GM21360 (cell line): Measurements from ENCODE around the gene CERS6.
A peak's percentile ranks its signal among the peaks of the same experiment; 100 is the strongest.
"Not testable (repeated sequence)": the region's sequence is repeated elsewhere in the genome, so short reads cannot be mapped to it uniquely, and the experiment has no call there.

Source experiments
- ATAC-seq: cut with Tn5 transposase; IDR thresholded peaks from one replicate; pipeline ENCODE4 v1.9.1; 2021; ENCODE audit warnings: mild to moderate bottlenecking, moderate library complexity; ENCODE audit not compliant: unreplicated experiment

The CERS6 gene

GRCh38 chr2:168495524-168495923, 39.5 kb downstream of the CERS6 start:
- ATAC-seq, result peak; percentile 84

GRCh38 chr2:168496906-168497305, 40.8 kb downstream of the CERS6 start:
- no peak for ATAC-seq

GRCh38 chr2:168499500-168499899, 43.4 kb downstream of the CERS6 start:
- no peak for ATAC-seq

- no peak for ATAC-seq
Observed at GRCh38 chr2:168500516-168500915, 44.4 kb downstream of the CERS6 start.

- no peak for ATAC-seq
Observed at GRCh38 chr2:168501466-168502065, 45.5 kb downstream of the CERS6 start.

GRCh38 chr2:168502852-168503251, 46.8 kb downstream of the CERS6 start:
- not testable (repeated sequence) for ATAC-seq

- ATAC-seq, result no peak
Observed at GRCh38 chr2:168503901-168504300, 47.8 kb downstream of the CERS6 start.

GRCh38 chr2:168504323-168504722, 48.3 kb downstream of the CERS6 start:
- ATAC-seq, result no peak

- no peak for ATAC-seq
Observed at GRCh38 chr2:168510125-168510756, 54.2 kb downstream of the CERS6 start.

GRCh38 chr2:168514692-168515091, 58.6 kb downstream of the CERS6 start:
- no peak for ATAC-seq

- no peak for ATAC-seq
Observed at GRCh38 chr2:168515502-168515901, 59.4 kb downstream of the CERS6 start.

GRCh38 chr2:168517816-168518215, 61.7 kb downstream of the CERS6 start:
- no peak for ATAC-seq

GRCh38 chr2:168518555-168519066, 62.5 kb downstream of the CERS6 start:
- peak; percentile 47 for ATAC-seq

- ATAC-seq, result no peak
Observed at GRCh38 chr2:168519534-168520308, 63.6 kb downstream of the CERS6 start.

GRCh38 chr2:168521053-168521741, 65.1 kb downstream of the CERS6 start:
- ATAC-seq, result no peak

- no peak for ATAC-seq
Observed at GRCh38 chr2:168522446-168522845, 66.4 kb downstream of the CERS6 start.

- ATAC-seq, result no peak
Observed at GRCh38 chr2:168524005-168524404, 67.9 kb downstream of the CERS6 start.

GRCh38 chr2:168525020-168525419, 68.9 kb downstream of the CERS6 start:
- ATAC-seq, result no peak

- ATAC-seq, result no peak
Observed at GRCh38 chr2:168525716-168526446, 69.8 kb downstream of the CERS6 start.

GRCh38 chr2:168526641-168527040, 70.6 kb downstream of the CERS6 start:
- no peak for ATAC-seq

GRCh38 chr2:168528016-168528415, 71.9 kb downstream of the CERS6 start:
- no peak for ATAC-seq
